ENCODE data around the gene COL20A1.

COL20A1 gene

GRCh38 chr20:63288581-63289251, 4.3 kb upstream of the COL20A1 start:
- TF ChIP-seq CTCF (IDR thresholded peaks at IDR 0.05) (no peak), ZFX (IDR thresholded peaks at IDR 0.05; ENCODE audit: borderline replicate concordance) (no peak)
- no peak overlapping the region for H3K27ac ChIP-seq

GRCh38 chr20:63289311-63290135, 3.5 kb upstream of the COL20A1 start:
- no peak overlapping the region for H3K27ac ChIP-seq
- no peak for TF ChIP-seq ZFX (IDR thresholded peaks at IDR 0.05; ENCODE audit: borderline replicate concordance)
- TF ChIP-seq CTCF (IDR thresholded peaks at IDR 0.05) = no peak

- no peak for TF ChIP-seq ZFX (IDR thresholded peaks at IDR 0.05; ENCODE audit: borderline replicate concordance)
- TF ChIP-seq CTCF (IDR thresholded peaks at IDR 0.05) = no peak
- no peak overlapping the region for H3K27ac ChIP-seq
Measured at GRCh38 chr20:63290136-63290676, 2.8 kb upstream of the COL20A1 start.

- TF ChIP-seq CTCF (IDR thresholded peaks at IDR 0.05) (peak; percentile 86), ZFX (IDR thresholded peaks at IDR 0.05; ENCODE audit: borderline replicate concordance) (no peak)
- no peak overlapping the region for H3K27ac ChIP-seq
Measured at GRCh38 chr20:63290677-63291472, 2.1 kb upstream of the COL20A1 start.

- no peak for TF ChIP-seq CTCF (IDR thresholded peaks at IDR 0.05)
- no peak for TF ChIP-seq ZFX (IDR thresholded peaks at IDR 0.05; ENCODE audit: borderline replicate concordance)
- no peak overlapping the region for H3K27ac ChIP-seq
Measured at GRCh38 chr20:63291811-63292210, 1.2 kb upstream of the COL20A1 start.

GRCh38 chr20:63292292-63292701, 689 bp upstream of the COL20A1 start:
- TF ChIP-seq ZFX (IDR thresholded peaks at IDR 0.05; ENCODE audit: borderline replicate concordance) = no peak
- TF ChIP-seq CTCF (IDR thresholded peaks at IDR 0.05) = no peak
- H3K27ac ChIP-seq = no peak overlapping the region

All from 22Rv1 (cell line).